ENCODE results near the gene CDK16. TPM values are rescaled to one million over a fixed set of nuclear protein-coding genes. Genes with fewer than 3 reads are reported as not detected.

CDK16 gene
- total and polyA plus RNA-seq, 9 of the 15 experiments (the other 6 are each of a cell fraction or from before 2014, with no cell fraction given) = 3.9 to 104 (median 57.5) TPM

DNA sequence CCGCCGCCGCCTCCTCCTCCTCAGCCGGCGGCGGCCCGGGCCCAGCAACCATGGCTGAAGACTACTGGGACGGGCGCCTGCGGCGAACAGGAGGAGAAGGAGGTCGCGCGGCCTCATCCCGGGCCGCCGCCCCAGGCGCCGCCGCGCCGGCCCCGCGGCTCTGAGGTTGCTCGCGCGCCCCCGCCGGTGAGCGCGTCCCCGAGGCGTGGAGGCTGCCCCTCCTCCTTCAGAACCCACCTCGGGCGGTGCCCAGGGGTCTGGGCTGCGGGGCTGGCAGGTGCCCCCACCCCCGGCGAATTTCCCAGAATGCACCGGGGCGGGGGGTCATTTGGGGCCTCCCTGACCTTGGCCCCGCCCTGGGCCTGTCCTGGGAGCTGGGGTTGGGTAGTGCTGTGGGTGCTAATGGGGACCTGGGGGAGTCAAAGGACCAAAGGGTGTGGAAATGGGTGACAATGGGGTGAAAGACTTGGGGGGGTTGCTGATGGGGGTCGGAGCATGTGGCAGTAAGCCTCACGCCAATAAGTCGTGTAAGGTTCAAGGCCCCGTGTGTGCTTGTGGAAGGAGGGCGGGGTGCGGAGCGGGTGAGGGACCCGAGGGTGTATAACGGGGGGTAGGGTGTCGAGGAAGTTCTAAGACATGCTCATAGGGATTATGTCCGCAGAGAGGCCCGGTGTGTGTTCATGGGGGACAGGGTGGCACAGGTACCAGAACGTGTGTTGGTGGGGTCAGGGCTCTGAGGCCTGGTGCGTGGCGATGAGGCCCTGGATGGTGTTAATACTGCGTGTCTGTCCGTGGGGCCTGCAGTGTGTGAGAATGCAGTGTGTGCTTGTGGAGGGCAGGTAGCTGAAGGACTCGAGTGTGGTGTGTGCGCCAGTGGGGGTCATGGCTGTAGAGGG, 687 bp downstream of the CDK16 start (continued):
- TF ChIP-seq, protein P1, sequence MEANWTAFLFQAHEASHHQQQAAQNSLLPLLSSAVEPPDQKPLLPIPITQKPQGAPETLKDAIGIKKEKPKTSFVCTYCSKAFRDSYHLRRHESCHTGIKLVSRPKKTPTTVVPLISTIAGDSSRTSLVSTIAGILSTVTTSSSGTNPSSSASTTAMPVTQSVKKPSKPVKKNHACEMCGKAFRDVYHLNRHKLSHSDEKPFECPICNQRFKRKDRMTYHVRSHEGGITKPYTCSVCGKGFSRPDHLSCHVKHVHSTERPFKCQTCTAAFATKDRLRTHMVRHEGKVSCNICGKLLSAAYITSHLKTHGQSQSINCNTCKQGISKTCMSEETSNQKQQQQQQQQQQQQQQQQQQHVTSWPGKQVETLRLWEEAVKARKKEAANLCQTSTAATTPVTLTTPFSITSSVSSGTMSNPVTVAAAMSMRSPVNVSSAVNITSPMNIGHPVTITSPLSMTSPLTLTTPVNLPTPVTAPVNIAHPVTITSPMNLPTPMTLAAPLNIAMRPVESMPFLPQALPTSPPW (CRISPR knock-in tag; IDR thresholded peaks at IDR 0.05) = peak; percentile 83
- TF ChIP-seq ZNF124 (CRISPR knock-in tag; IDR thresholded peaks at IDR 0.05) = no peak
- TF ChIP-seq NR2C1 (IDR thresholded peaks at IDR 0.05) = peak; percentile 77
- TF ChIP-seq NR2C1 (tag; IDR thresholded peaks at IDR 0.05) = peak; percentile 52
- peak; percentile 66 for TF ChIP-seq KDM5B (IDR thresholded peaks at IDR 0.05; ENCODE audit: insufficient replicate concordance, low read depth, low read length)
- peak; percentile 20 for TF ChIP-seq FIP1L1 (IDR thresholded peaks at IDR 0.05; ENCODE audit: low read depth, low read length, poor library complexity, severe bottlenecking)
- TF ChIP-seq, protein P2, sequence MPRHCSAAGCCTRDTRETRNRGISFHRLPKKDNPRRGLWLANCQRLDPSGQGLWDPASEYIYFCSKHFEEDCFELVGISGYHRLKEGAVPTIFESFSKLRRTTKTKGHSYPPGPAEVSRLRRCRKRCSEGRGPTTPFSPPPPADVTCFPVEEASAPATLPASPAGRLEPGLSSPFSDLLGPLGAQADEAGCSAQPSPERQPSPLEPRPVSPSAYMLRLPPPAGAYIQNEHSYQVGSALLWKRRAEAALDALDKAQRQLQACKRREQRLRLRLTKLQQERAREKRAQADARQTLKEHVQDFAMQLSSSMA (CRISPR knock-in tag; IDR thresholded peaks at IDR 0.05) = 0 out of 2 replicates have a peak, but pooled peaks have one; percentile 37
- peak; percentile 76 for TF ChIP-seq ZNF143 (CRISPR knock-in tag; IDR thresholded peaks at IDR 0.05)
- TF ChIP-seq NR2C2 (CRISPR knock-in tag; IDR thresholded peaks at IDR 0.05) = no peak
- TF ChIP-seq NR2C2 (tag; IDR thresholded peaks at IDR 0.05) = peak; percentile 93
- no peak for TF ChIP-seq HDAC3 (IDR thresholded peaks at IDR 0.05; ENCODE audit: borderline replicate concordance, partially characterized antibody)
- TF ChIP-seq, protein P3, sequence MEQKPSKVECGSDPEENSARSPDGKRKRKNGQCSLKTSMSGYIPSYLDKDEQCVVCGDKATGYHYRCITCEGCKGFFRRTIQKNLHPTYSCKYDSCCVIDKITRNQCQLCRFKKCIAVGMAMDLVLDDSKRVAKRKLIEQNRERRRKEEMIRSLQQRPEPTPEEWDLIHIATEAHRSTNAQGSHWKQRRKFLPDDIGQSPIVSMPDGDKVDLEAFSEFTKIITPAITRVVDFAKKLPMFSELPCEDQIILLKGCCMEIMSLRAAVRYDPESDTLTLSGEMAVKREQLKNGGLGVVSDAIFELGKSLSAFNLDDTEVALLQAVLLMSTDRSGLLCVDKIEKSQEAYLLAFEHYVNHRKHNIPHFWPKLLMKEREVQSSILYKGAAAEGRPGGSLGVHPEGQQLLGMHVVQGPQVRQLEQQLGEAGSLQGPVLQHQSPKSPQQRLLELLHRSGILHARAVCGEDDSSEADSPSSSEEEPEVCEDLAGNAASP (IDR thresholded peaks at IDR 0.05) = no peak; the same call in 1 of the 2 replicates
- no peak for TF ChIP-seq ZNF212 (CRISPR knock-in tag; IDR thresholded peaks at IDR 0.05)
- TF ChIP-seq ESRRA (IDR thresholded peaks at IDR 0.05; ENCODE audit: borderline replicate concordance, low read depth) = peak; percentile 83
- TF ChIP-seq, protein P4, sequence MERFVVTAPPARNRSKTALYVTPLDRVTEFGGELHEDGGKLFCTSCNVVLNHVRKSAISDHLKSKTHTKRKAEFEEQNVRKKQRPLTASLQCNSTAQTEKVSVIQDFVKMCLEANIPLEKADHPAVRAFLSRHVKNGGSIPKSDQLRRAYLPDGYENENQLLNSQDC (CRISPR knock-in tag; IDR thresholded peaks at IDR 0.05) = no peak
- TF ChIP-seq, protein P5, sequence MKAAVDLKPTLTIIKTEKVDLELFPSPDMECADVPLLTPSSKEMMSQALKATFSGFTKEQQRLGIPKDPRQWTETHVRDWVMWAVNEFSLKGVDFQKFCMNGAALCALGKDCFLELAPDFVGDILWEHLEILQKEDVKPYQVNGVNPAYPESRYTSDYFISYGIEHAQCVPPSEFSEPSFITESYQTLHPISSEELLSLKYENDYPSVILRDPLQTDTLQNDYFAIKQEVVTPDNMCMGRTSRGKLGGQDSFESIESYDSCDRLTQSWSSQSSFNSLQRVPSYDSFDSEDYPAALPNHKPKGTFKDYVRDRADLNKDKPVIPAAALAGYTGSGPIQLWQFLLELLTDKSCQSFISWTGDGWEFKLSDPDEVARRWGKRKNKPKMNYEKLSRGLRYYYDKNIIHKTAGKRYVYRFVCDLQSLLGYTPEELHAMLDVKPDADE (conservative IDR thresholded peaks at IDR 0.05; ENCODE audit: control insufficient read depth, low read depth, low read length) = 0 out of 2 replicates have a peak, but pooled peaks have one; percentile 7
- no peak for TF ChIP-seq ZNF589 (CRISPR knock-in tag; IDR thresholded peaks at IDR 0.05; ENCODE audit: low read depth)
- no peak for TF ChIP-seq ZNF274 (IDR thresholded peaks at IDR 0.05; ENCODE audit: borderline replicate concordance, low read depth, low read length)
- TF ChIP-seq, protein P6, sequence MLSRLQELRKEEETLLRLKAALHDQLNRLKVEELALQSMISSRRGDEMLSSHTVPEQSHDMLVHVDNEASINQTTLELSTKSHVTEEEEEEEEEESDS (CRISPR knock-in tag; IDR thresholded peaks at IDR 0.05) = no peak
- TF ChIP-seq CC2D1A (IDR thresholded peaks at IDR 0.05) = no peak
- peak; percentile 28 for TF ChIP-seq POLR2B (IDR thresholded peaks at IDR 0.05; ENCODE audit: low read depth, partially characterized antibody)
- TF ChIP-seq TGIF2 (CRISPR knock-in tag; IDR thresholded peaks at IDR 0.05) = 0 out of 2 replicates have a peak, but pooled peaks have one; percentile 27
- TF ChIP-seq GATAD2B (IDR thresholded peaks at IDR 0.05; ENCODE audit: borderline replicate concordance) = 0 out of 2 replicates have a peak, but pooled peaks have one; percentile 68
